ENCODE results near the gene TEN1.

TEN1 gene

GRCh38 chr17:75978938-75979704 is at the start of gene TEN1, which contains the start of gene ACOX1:
Gene TEN1, plus strand, starts transcription at chr17:75979240. Its CDS starts 6,953 bp downstream, at chr17:75986193.
Gene ACOX1, minus strand, starts transcription at chr17:75979166. Its CDS starts 93 bp downstream, at chr17:75979073.
- peak; percentile 99 for DNase-seq (ENCODE audit: low spot score)
- peak within 1 kb of the TSS; percentile 95 to 96 for H3K27ac ChIP-seq
- peak within 1 kb of the TSS; percentile 79 for H3K4me3 ChIP-seq
- no peak for TF ChIP-seq CTCF (IDR thresholded peaks at IDR 0.05)

- no peak for DNase-seq (ENCODE audit: low spot score)
- Histone ChIP-seq H3K4me3 (no peak overlapping the region), H3K27ac (no peak overlapping the region)
- no peak for TF ChIP-seq CTCF (IDR thresholded peaks at IDR 0.05)
These were observed 48.0 kb upstream of the TEN1 start for GRCh38 chr17:75931062-75931461.

GRCh38 chr17:75932852-75933251 is 46.2 kb upstream of the TEN1 start:
- no peak overlapping the region for H3K4me3 ChIP-seq
- DNase-seq (ENCODE audit: low spot score) = no peak
- no peak overlapping the region for H3K27ac ChIP-seq

GRCh38 chr17:75933808-75934207 is 45.2 kb upstream of the TEN1 start:
- Histone ChIP-seq H3K27ac (no peak overlapping the region), H3K4me3 (no peak overlapping the region)
- DNase-seq (ENCODE audit: low spot score) = no peak
- TF ChIP-seq CTCF (IDR thresholded peaks at IDR 0.05) = no peak

More at GRCh38 chr17:75932852-75933251, 46.2 kb upstream of the TEN1 start:
- TF ChIP-seq CTCF (IDR thresholded peaks at IDR 0.05) = no peak

- no peak for DNase-seq (ENCODE audit: low spot score)
- no peak for TF ChIP-seq CTCF (IDR thresholded peaks at IDR 0.05)
- no peak overlapping the region for H3K4me3 ChIP-seq
- no peak overlapping the region for H3K27ac ChIP-seq
These were observed 41.4 kb upstream of the TEN1 start for GRCh38 chr17:75937652-75938051.

- Histone ChIP-seq H3K4me3 (peak within 1 kb of the TSS; percentile 90), H3K27ac (peak within 1 kb of the TSS; percentile 66 to 88)
- peak; percentile 95 for DNase-seq (ENCODE audit: low spot score)
- TF ChIP-seq CTCF (IDR thresholded peaks at IDR 0.05) = no peak
These were observed 38.2 kb upstream of the TEN1 start, which contains the start of gene FBF1 for GRCh38 chr17:75940727-75941441. Gene FBF1, minus strand, starts transcription at chr17:75941042. Its CDS starts 2,893 bp downstream, at chr17:75938149.
